Measurements from ENCODE around the gene VKORC1.

VKORC1 gene

GRCh38 chr16:31077024-31077423, 17.6 kb downstream of the VKORC1 start:
- Histone ChIP-seq H4K20me1 (peaks cover 74% of the 10 kb centered on the region), H3K36me3 (peaks cover 66% of the 10 kb centered on the region), H3K27me3 (no peaks in the 10 kb centered on the region), H3K9ac (no peak overlapping the region), H3K9me3 (no peaks in the 10 kb centered on the region), H3K4me1 (peaks cover 19% of the 10 kb centered on the region), H3K4me2 (no peak overlapping the region), H3K4me3 (no peak overlapping the region), H3K27ac (no peak overlapping the region)
- no peak for TF ChIP-seq Cebpa-rat (IDR thresholded peaks at IDR 0.05)

GRCh38 chr16:31076319-31076718, 18.3 kb downstream of the VKORC1 start:
- Histone ChIP-seq H3K4me2 (peak overlapping the region; percentile 98), H3K36me3 (peaks cover 59% of the 10 kb centered on the region), H3K4me3 (no peak overlapping the region)

DNA sequence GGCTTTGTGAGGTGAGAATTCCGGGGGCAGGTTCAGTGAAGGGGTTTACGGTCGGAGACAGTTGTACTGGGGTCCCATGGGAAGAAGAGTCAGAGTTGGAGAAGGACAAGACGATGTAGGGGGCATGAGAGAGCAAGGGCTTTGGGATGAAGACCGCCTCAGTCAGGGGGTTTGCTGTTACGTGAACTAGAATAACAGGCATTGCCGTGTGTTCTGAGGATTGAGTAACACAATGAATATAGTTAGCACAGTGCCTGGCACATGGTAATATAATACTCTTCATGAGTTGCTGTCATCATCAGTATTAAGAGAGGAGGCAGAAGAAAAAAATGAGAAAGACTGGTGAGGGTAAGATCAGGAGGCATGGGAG, 19.8 kb downstream of the VKORC1 start:
- peak overlapping the region; percentile 98 for H3K4me3 ChIP-seq
- H3K9ac ChIP-seq, result peak overlapping the region; percentile 94

More at GRCh38 chr16:31076319-31076718, 18.3 kb downstream of the VKORC1 start:
- no peak overlapping the region; the same call in 1 of the 2 replicates for H3K9ac ChIP-seq
- peaks cover 67% of the 10 kb centered on the region for H4K20me1 ChIP-seq
- peaks cover 26% of the 10 kb centered on the region for H3K4me1 ChIP-seq
- H3K27ac ChIP-seq, result no peak overlapping the region
- no peaks in the 10 kb centered on the region for H3K9me3 ChIP-seq
- no peak for TF ChIP-seq Cebpa-rat (IDR thresholded peaks at IDR 0.05)
- no peaks in the 10 kb centered on the region for H3K27me3 ChIP-seq

GRCh38 chr16:31073970-31074813, 20.4 kb downstream of the VKORC1 start, which contains the start of the genes ZNF646 and ZNF668:
ZNF646 (plus strand) TSS chr16:31074422; CDS start chr16:31076325, 1,903 bp downstream.
ZNF668 (minus strand) TSS chr16:31074240; CDS start chr16:31064459, 9,781 bp downstream.
- Histone ChIP-seq H3K9me3 (no peaks in the 10 kb centered on the region), H3K36me3 (peaks cover 37% of the 10 kb centered on the region), H3K9ac (peak within 1 kb of the TSS; percentile 94), H3K4me3 (peak within 1 kb of the TSS; percentile 98), H3K27me3 (no peaks in the 10 kb centered on the region), H3K4me1 (peaks cover 29% of the 10 kb centered on the region), H3K4me2 (peak within 1 kb of the TSS; percentile 98), H3K27ac (peak within 1 kb of the TSS; percentile 99), H4K20me1 (peaks cover 46% of the 10 kb centered on the region)
- no peak for TF ChIP-seq Cebpa-rat (IDR thresholded peaks at IDR 0.05)

More for the DNA sequence above, 19.8 kb downstream of the VKORC1 start:
- no peaks in the 10 kb centered on the region for H3K9me3 ChIP-seq
- peak overlapping the region; percentile 98 for H3K4me2 ChIP-seq
- H3K4me1 ChIP-seq, result peaks cover 29% of the 10 kb centered on the region
- H3K36me3 ChIP-seq, result peaks cover 43% of the 10 kb centered on the region
- no peaks in the 10 kb centered on the region for H3K27me3 ChIP-seq
- no peak for TF ChIP-seq Cebpa-rat (IDR thresholded peaks at IDR 0.05)
- H3K27ac ChIP-seq, result peak overlapping the region; percentile 99
- H4K20me1 ChIP-seq, result peaks cover 52% of the 10 kb centered on the region

DNA sequence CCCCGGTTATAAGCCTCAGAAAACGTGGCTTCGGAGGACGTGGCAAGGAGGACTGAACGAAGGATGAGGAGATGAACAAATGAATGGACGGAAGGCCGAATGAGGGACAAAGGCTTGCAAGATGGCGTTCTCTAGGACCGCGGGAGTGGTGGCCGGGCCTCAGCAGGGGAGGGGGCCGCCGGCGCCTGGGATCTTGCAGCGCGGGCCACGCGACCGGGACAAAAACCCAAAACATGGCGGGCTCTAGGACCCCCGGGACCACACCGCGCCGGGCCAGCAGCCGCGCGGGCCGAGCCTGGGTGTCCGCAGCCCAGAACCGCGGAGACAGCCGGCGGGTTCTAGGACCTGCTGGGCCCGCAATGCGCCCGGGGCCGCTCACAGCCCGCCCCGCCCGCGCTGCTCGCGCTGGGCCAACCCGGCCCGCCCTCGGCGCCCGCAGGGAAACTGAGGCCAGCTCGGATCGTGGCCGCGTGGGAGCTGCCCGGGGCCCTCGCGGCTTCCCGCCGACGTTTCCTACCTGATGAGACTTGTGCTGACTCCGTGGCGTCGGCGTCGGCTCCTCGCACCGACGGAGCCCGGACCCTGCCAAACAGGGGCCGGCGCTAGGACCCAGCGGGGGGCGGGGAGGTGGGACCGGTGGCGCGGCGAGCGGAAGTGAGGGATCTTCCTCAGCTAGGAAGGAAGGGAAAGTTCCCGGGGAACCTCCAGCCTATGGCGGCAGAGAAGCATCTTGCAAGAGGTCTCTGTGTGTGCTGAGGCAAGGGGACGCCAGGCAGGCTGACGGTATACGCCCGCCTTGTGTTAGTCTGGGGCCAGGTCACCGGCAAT, 21.2 kb downstream of the VKORC1 start:
- Histone ChIP-seq H3K4me3 (peak overlapping the region; percentile 98), H3K27ac (peak overlapping the region; percentile 99), H4K20me1 (peaks cover 38% of the 10 kb centered on the region), H3K27me3 (no peaks in the 10 kb centered on the region), H3K9ac (peak overlapping the region; percentile 94), H3K4me1 (peaks cover 29% of the 10 kb centered on the region), H3K4me2 (peak overlapping the region; percentile 98), H3K36me3 (peaks cover 29% of the 10 kb centered on the region), H3K9me3 (no peaks in the 10 kb centered on the region)
- no peak for TF ChIP-seq Cebpa-rat (IDR thresholded peaks at IDR 0.05)

- H3K9me3 ChIP-seq, result no peaks in the 10 kb centered on the region
- peaks cover 29% of the 10 kb centered on the region for H3K4me1 ChIP-seq
- TF ChIP-seq Cebpa-rat (IDR thresholded peaks at IDR 0.05), result no peak
- peaks cover 24% of the 10 kb centered on the region for H3K36me3 ChIP-seq
- H3K27me3 ChIP-seq, result no peaks in the 10 kb centered on the region
- peak overlapping the region; percentile 99 for H3K27ac ChIP-seq
- H3K4me3 ChIP-seq, result peak overlapping the region; percentile 98
- H3K9ac ChIP-seq, result peak overlapping the region; percentile 94
- peaks cover 33% of the 10 kb centered on the region for H4K20me1 ChIP-seq
- peak overlapping the region; percentile 98 for H3K4me2 ChIP-seq
These were observed 22.0 kb downstream of the VKORC1 start for GRCh38 chr16:31072540-31073141.

GRCh38 chr16:31071861-31072260, 22.7 kb downstream of the VKORC1 start:
- Histone ChIP-seq H3K9ac (peak overlapping the region; percentile 94), H3K36me3 (peaks cover 24% of the 10 kb centered on the region), H3K27ac (peak overlapping the region; percentile 99), H3K9me3 (no peaks in the 10 kb centered on the region), H3K4me1 (peaks cover 29% of the 10 kb centered on the region), H4K20me1 (peaks cover 33% of the 10 kb centered on the region), H3K4me2 (peak overlapping the region; percentile 98), H3K27me3 (no peaks in the 10 kb centered on the region), H3K4me3 (peak overlapping the region; percentile 98)
- no peak for TF ChIP-seq Cebpa-rat (IDR thresholded peaks at IDR 0.05)

DNA sequence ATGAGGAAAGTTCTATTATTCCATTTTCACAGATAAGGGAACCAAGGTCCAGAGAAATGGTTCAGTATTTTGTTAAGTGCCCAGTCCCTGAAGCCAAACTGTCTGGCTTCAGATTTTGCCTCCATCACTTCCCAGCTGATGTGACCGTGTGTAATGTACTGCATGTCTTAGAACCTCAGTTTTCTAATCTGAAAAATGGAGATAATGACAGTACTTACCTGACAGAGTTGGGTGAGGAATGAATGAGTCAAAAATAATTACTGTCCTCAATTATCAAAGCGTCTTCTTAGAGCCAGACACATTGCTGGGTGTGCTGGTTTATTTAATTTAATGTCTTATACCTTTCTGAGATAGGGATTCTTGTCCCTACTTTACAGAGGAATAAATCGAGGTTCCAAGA, 27.3 kb downstream of the VKORC1 start:
- Histone ChIP-seq H3K4me1 (peaks cover 37% of the 10 kb centered on the region), H3K36me3 (peaks cover 44% of the 10 kb centered on the region), H3K4me2 (no peak overlapping the region), H3K4me3 (no peak overlapping the region), H3K27me3 (no peaks in the 10 kb centered on the region), H3K27ac (no peak overlapping the region), H3K9ac (no peak overlapping the region), H3K9me3 (no peaks in the 10 kb centered on the region), H4K20me1 (peaks cover 40% of the 10 kb centered on the region; the same call in 1 of the 2 replicates)
- no peak for TF ChIP-seq Cebpa-rat (IDR thresholded peaks at IDR 0.05)

- H3K4me1 ChIP-seq, result peaks cover 25% of the 10 kb centered on the region
- no peaks in the 10 kb centered on the region for H3K27me3 ChIP-seq
- H3K9me3 ChIP-seq, result no peaks in the 10 kb centered on the region
- H4K20me1 ChIP-seq, result peaks cover 56% of the 10 kb centered on the region; the same call in 1 of the 2 replicates
- peak overlapping the region; percentile 63 for H3K27ac ChIP-seq
- H3K36me3 ChIP-seq, result peaks cover 68% of the 10 kb centered on the region
- H3K4me3 ChIP-seq, result no peak overlapping the region
- TF ChIP-seq Cebpa-rat (IDR thresholded peaks at IDR 0.05), result no peak
- H3K9ac ChIP-seq, result peak overlapping the region; percentile 48
- peak overlapping the region; percentile 62 for H3K4me2 ChIP-seq
These were observed 29.6 kb downstream of the VKORC1 start for GRCh38 chr16:31064882-31065461.
